Measurements from ENCODE around the gene PPP2R3A. TPM values are rescaled to one million over a fixed set of nuclear protein-coding genes. Genes with fewer than 3 reads are reported as not detected.

The PPP2R3A gene
- total and polyA plus RNA-seq, 2 of the 4 experiments (the other 2 are of a cell fraction): 11.3 to 37.3 TPM

GRCh38 chr3:135917927-135918597 lies 47.5 kb upstream of the PPP2R3A start:
- Histone ChIP-seq H3K14ac (replicated peaks; ENCODE audit: low read depth, low read length) (no peak overlapping the region), H2BK120ac (ENCODE audit: low read depth, low read length) (no peak overlapping the region), H3K4ac (ENCODE audit: low read depth, low read length) (no peak overlapping the region), H3K56ac (ENCODE audit: extremely low read depth, insufficient read depth, low read length) (no peak overlapping the region), H3K36me3 (ENCODE audit: control insufficient read depth, insufficient read depth, low read length) (no peaks in the 10 kb centered on the region), H4K8ac (ENCODE audit: low read depth in 2 of 2, low read length in 2 of 2) (no peak overlapping the region), H3K79me1 (ENCODE audit: low read depth in 1 of 2, low read length in 2 of 2) (no peaks in the 10 kb centered on the region), H2AK5ac (ENCODE audit: low read depth, low read length) (no peak overlapping the region), H4K5ac (ENCODE audit: low read depth, low read length) (no peak overlapping the region), H2BK5ac (ENCODE audit: low read depth, low read length, poor library complexity, severe bottlenecking) (no peak overlapping the region), H3K27me3 (ENCODE audit: control insufficient read depth, insufficient read depth, low read length) (no peaks in the 10 kb centered on the region), H3K4me3 (ENCODE audit: insufficient read depth, low read depth, low read length) (no peak overlapping the region), H2BK20ac (ENCODE audit: low read depth, low read length) (no peak overlapping the region), H4K20me1 (ENCODE audit: insufficient read depth, low read length) (no peaks in the 10 kb centered on the region), H3K4me1 (ENCODE audit: control insufficient read depth, insufficient read depth, low read length) (no peaks in the 10 kb centered on the region), H2BK15ac (ENCODE audit: low read depth, low read length) (no peak overlapping the region), H2AK9ac (replicated peaks; ENCODE audit: low read depth, low read length, poor library complexity) (no peak overlapping the region), H3K23ac (ENCODE audit: low read depth, low read length) (no peak overlapping the region), H3K9me1 (ENCODE audit: insufficient read depth, low read length) (no peaks in the 10 kb centered on the region), H2AFZ (replicated peaks; ENCODE audit: low read length, poor library complexity) (peak overlapping the region; percentile 25), H3K9me3 (ENCODE audit: control insufficient read depth, insufficient read depth, low read length) (no peaks in the 10 kb centered on the region), H4K91ac (ENCODE audit: insufficient read depth, low read depth, low read length) (no peak overlapping the region), H3K18ac (ENCODE audit: low read depth, low read length) (no peak overlapping the region), H3K4me2 (ENCODE audit: low read depth, low read length) (no peak overlapping the region), H3K9ac (ENCODE audit: low read depth, low read length) (no peak overlapping the region), H3K27ac (ENCODE audit: insufficient read depth, low read length) (no peak overlapping the region)
- 82% methylated on average over 3 of the region's 8 CpGs; no CpG with 5 or more reads in 1 of the 2 experiments for WGBS, 2 experiments (ENCODE audit: extremely low coverage in 2 of 2, insufficient read length in 1 of 2)
- no TSS peak for BruUV-seq (replicated peaks)
- CTCF ChIA-PET: interaction anchor here (0.9 to 5.9 kb wide), 5 partner anchors 8 to 136 kb away, joined by 3 to 41 read pairs (median 4); no protein-coding TSS in a partner anchor
- ATAC-seq (ENCODE audit: low read depth): no peak
- POLR2A ChIA-PET (ENCODE audit: unreplicated experiment): interaction anchor here (0.6 kb wide), 1 partner anchor 345 kb away, joined by 3 read pairs; no protein-coding TSS in a partner anchor
- intact Hi-C loops (cut with micrococcal nuclease): loop anchor here (1.0 to 5.0 kb wide), 2 partner anchors 49 to 124 kb away; partner anchors contain the start of gene PPP2R3A
- dilution Hi-C loops (cut with HindIII; ENCODE audit: low sequenced_read_pairs, unreplicated experiment): no loop called here
- in situ Hi-C loops (cut with MboI; ENCODE audit: low sequenced_read_pairs): no loop called here
- DNase-seq: no peak
- TF ChIP-seq CTCF (conservative IDR thresholded peaks at IDR 0.05; ENCODE audit: low read depth, low read length): no peak
- TF ChIP-seq ELK1 (IDR thresholded peaks at IDR 0.05; ENCODE audit: borderline replicate concordance, low read depth, low read length): no peak
- no peak for TF ChIP-seq SMC3 (IDR thresholded peaks at IDR 0.05; ENCODE audit: low read depth, low read length)
- no peak for TF ChIP-seq RCOR1 (IDR thresholded peaks at IDR 0.05; ENCODE audit: insufficient replicate concordance, low read length)
- TF ChIP-seq POLR2A (IDR thresholded peaks at IDR 0.05; ENCODE audit: low read depth, low read length): no peak
- no peak for TF ChIP-seq RFX5 (IDR thresholded peaks at IDR 0.05; ENCODE audit: low read depth, low read length)
- no peak for TF ChIP-seq MAFK (IDR thresholded peaks at IDR 0.05; ENCODE audit: low read depth, low read length)
